Naive thymus-derived CD4-positive, alpha-beta T cell (primary cell): ENCODE data around the gene MRPL20. TPM values are rescaled to one million over a fixed set of nuclear protein-coding genes. Genes with fewer than 3 reads are reported as not detected.
A peak's percentile ranks its signal among the peaks of the same experiment; 100 is the strongest.

Source experiments
- ATAC-seq: fragments of 150-1000 bp; cut with Tn5 transposase; 2 replicates; pipeline ENCODE4 v1.10.0; 2021; ENCODE audit warnings: mild to moderate bottlenecking, moderate library complexity
- CTCF ChIA-PET: fragments of 350-600 bp; sonication (Branson Sonifier 250); formaldehyde crosslinking; loops from one replicate; lab custom pipeline; 2021; ENCODE audit warnings: antibody characterized with exemption; lab: Charles Lee
- POLR2A ChIA-PET: fragments of 350-600 bp; sonication (Branson Sonifier 250); formaldehyde crosslinking; loops from one replicate; lab custom pipeline; 2021; ENCODE audit warnings: antibody characterized with exemption, inconsistent platforms; lab: Charles Lee
- DNase-seq, 9 donors: peaks; one replicate each; pipeline versions ENCODE4 v3.0.0 to v3.0.0-alpha.2; 2020 to 2022; ENCODE audit warnings: mixed read lengths in 1 of 9
- H3K27ac ChIP-seq: one replicate; pipeline ENCODE4 v1.7.0; 2013; ENCODE audit warnings: mild to moderate bottlenecking, low read depth, low read length, moderate library complexity
- H3K27me3 ChIP-seq, 2 donors: one replicate each; pipeline ENCODE4 v1.7.0; 2013; ENCODE audit warnings: low read length in 2 of 2, mild to moderate bottlenecking in 2 of 2, moderate library complexity in 2 of 2; ENCODE audit not compliant: control insufficient read depth in 2 of 2, insufficient read depth in 2 of 2
- H3K36me3 ChIP-seq, 3 experiments: 1 replicate in 2 of 3; 2 replicates in 1 of 3; pipeline ENCODE4 v1.7.0; 2013; ENCODE audit warnings: low read length in 3 of 3, mild to moderate bottlenecking in 3 of 3, moderate library complexity in 1 of 3; ENCODE audit not compliant: insufficient read depth in 3 of 3, control insufficient read depth in 2 of 3
- H3K4me1 ChIP-seq, 2 donors: one replicate each; pipeline ENCODE4 v1.7.0; 2013; ENCODE audit warnings: low read length in 2 of 2, mild to moderate bottlenecking in 2 of 2, moderate library complexity in 1 of 2; ENCODE audit not compliant: control insufficient read depth in 2 of 2, insufficient read depth in 2 of 2
- H3K4me3 ChIP-seq: 2 replicates; pipeline ENCODE4 v1.7.0; 2013; ENCODE audit warnings: mild to moderate bottlenecking, low read length
- H3K9me3 ChIP-seq, 3 experiments: 1 replicate in 2 of 3; 2 replicates in 1 of 3; pipeline ENCODE4 v1.7.0; 2013; ENCODE audit warnings: low read length in 3 of 3; ENCODE audit not compliant: control insufficient read depth in 2 of 3
- H3K27ac Mint-ChIP-seq, 9 donors: one replicate each; pipeline ENCODE4 v1.8.0; 2020 to 2022; ENCODE audit warnings: mixed read lengths in 9 of 9, mild to moderate bottlenecking in 8 of 9, moderate library complexity in 5 of 9, inconsistent platforms in 2 of 9
- H3K27me3 Mint-ChIP-seq, 5 donors: one replicate each; pipeline ENCODE4 v1.8.0; 2021 to 2022; ENCODE audit warnings: mixed read lengths in 5 of 5, mild to moderate bottlenecking in 1 of 5
- H3K36me3 Mint-ChIP-seq, 5 donors: one replicate each; pipeline ENCODE4 v1.8.0; 2020 to 2022; ENCODE audit warnings: mixed read lengths in 5 of 5, mild to moderate bottlenecking in 3 of 5, inconsistent platforms in 1 of 5
- H3K4me1 Mint-ChIP-seq, 7 donors: one replicate each; pipeline ENCODE4 v1.8.0; 2020 to 2022; ENCODE audit warnings: mixed read lengths in 7 of 7, mild to moderate bottlenecking in 3 of 7, inconsistent platforms in 1 of 7
- H3K4me3 Mint-ChIP-seq, 10 donors: one replicate each; pipeline ENCODE4 v1.8.0; 2020 to 2022; ENCODE audit warnings: mild to moderate bottlenecking in 10 of 10, mixed read lengths in 10 of 10, moderate library complexity in 6 of 10, inconsistent platforms in 2 of 10
- H3K9me3 Mint-ChIP-seq, 11 donors: one replicate each; pipeline ENCODE4 v1.8.0; 2020 to 2022; ENCODE audit warnings: mixed read lengths in 11 of 11, mild to moderate bottlenecking in 4 of 11, inconsistent platforms in 1 of 11, moderate library complexity in 1 of 11
- intact Hi-C, 2 donors: fragments of 100-400 bp; cut with micrococcal nuclease; formaldehyde crosslinking; loops; one replicate each; pipeline ENCODE4 v1.15.1; 2023
- polyA plus RNA-seq, 2 donors: library from polyadenylated mRNA; unstranded; fragments of 300-500 nt; fragmentation: Illumina TruSeq; gene quantifications; one replicate each; pipeline ENCODE4 v1.2.3, GENCODE V29; 2021
- total RNA-seq, 6 experiments: library from RNA in 5 of 6; stranded (reverse) in 5 of 6; gene quantifications; 1 replicate in 5 of 6; 2 replicates in 1 of 6; pipeline ENCODE4 v1.2.3 and lab custom pipeline; 2021 to 2026

Gene MRPL20
- total and polyA plus RNA-seq, 7 experiments from 2014 or later = 91.2 to 239 (median 134) TPM

DNA sequence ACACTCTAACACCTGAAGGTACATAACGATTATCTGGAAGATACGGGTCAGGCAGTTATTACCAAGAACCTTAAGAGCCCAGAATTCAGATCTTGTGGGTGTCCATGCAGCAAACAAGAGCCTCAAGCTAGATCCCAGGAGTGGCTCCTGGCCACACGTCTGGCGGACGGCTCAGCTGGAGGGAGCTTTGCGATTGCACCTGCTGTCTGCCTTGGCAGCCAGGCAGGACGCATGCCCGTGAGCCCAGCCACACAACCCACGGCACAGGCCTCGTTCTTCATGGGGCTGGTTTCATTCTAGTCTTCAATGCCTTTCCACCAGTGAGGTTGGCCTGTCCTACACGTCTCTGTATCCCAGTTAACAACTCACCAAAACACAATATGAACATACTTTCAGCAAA, 13.7 kb downstream of the MRPL20 start:
- H3K9me3 Mint-ChIP-seq = peaks cover 0 to 2% (median 0%) of the 10 kb centered on the region in 11 donors
- no peaks in the 10 kb centered on the region for H3K27me3 Mint-ChIP-seq
- ChIA-PET POLR2A (interaction anchor here (9.8 kb wide), 1 partner anchor 14 kb away, joined by 80 read pairs; the partner anchor contains the start of gene MRPL20), CTCF (no interaction called here)
- H3K4me3 Mint-ChIP-seq = peak overlapping the region in 1 of 10 donors; percentile 34
- no peak for DNase-seq
- Histone ChIP-seq H3K4me1 (peaks cover 10 to 13% of the 10 kb centered on the region in 2 donors), H3K36me3 (peaks cover 47 to 80% (median 52%) of the 10 kb centered on the region in 3 experiments), H3K27ac (no peak overlapping the region), H3K27me3 (no peaks in the 10 kb centered on the region), H3K9me3 (no peaks in the 10 kb centered on the region), H3K4me3 (no peak overlapping the region)
- peaks cover 4 to 52% (median 34%) of the 10 kb centered on the region in 5 donors for H3K36me3 Mint-ChIP-seq
- ATAC-seq = no peak
- intact Hi-C loops = no loop called here
- peaks cover 17 to 38% (median 20%) of the 10 kb centered on the region in 7 donors for H3K4me1 Mint-ChIP-seq
- H3K27ac Mint-ChIP-seq = no peak overlapping the region

DNA sequence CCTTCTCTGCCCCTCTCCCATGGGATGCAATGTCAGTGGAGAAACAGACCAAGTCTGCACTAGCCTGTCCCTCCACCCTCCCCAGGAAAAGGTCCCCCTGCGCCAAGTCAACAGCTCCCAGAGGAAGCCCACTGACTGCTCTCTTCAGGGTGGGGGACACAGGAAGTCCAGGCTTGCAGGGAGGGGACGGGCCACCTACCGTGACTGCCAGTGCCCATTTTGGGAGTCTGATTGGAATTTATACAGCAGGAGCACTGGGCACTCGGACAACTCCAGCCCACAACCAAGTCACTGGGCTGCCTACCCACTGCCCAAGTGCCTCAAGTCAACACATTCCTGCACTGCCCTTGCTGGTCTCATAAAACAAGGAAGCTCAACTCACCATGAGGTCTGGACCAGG, 14.1 kb downstream of the MRPL20 start:
- H3K27me3 ChIP-seq = no peaks in the 10 kb centered on the region
- H3K9me3 ChIP-seq = no peaks in the 10 kb centered on the region
- Mint-ChIP-seq H3K36me3 (peaks cover 5 to 52% (median 34%) of the 10 kb centered on the region in 5 donors), H3K4me3 (no peak overlapping the region), H3K9me3 (peaks cover 0 to under 1% (median 0%) of the 10 kb centered on the region in 11 donors), H3K27me3 (no peaks in the 10 kb centered on the region), H3K4me1 (peaks cover 13 to 34% (median 16%) of the 10 kb centered on the region in 7 donors), H3K27ac (peak overlapping the region in 2 of 9 donors; percentile 14 to 56)
- peaks cover 5 to 9% of the 10 kb centered on the region in 2 donors for H3K4me1 ChIP-seq
- intact Hi-C loops = no loop called here
- peaks cover 49 to 84% (median 56%) of the 10 kb centered on the region in 3 experiments for H3K36me3 ChIP-seq
- no peak overlapping the region for H3K27ac ChIP-seq
- ATAC-seq (no peak), DNase-seq (no peak)
- H3K4me3 ChIP-seq = no peak overlapping the region
- ChIA-PET POLR2A (interaction anchor here (9.8 kb wide), 1 partner anchor 15 kb away, joined by 80 read pairs; the partner anchor contains the start of gene MRPL20), CTCF (no interaction called here)

DNA sequence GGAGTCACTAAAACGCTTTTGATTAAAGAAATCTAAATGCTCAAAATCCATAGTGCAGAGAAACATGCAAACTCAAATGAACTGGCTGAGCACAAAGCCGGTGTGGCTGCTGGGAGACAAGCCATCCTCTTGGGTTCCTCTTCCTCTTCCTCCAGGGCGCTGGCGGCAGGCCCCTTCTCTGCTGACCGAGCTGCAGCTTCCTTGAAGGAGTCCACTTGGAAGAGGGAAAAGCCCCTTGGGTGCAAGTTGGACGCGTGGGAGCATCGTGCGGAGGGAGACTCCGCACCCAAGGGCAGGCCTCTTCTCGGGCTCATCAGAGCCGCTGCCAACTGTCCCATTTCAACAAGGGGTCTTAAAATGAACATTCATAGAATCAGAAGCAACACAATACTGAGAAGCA, 15.9 kb downstream of the MRPL20 start:
- Mint-ChIP-seq H3K4me3 (no peak overlapping the region), H3K27me3 (no peaks in the 10 kb centered on the region), H3K9me3 (no peaks in the 10 kb centered on the region), H3K36me3 (peaks cover 8 to 64% (median 34%) of the 10 kb centered on the region in 5 donors), H3K4me1 (peaks cover 8 to 25% (median 13%) of the 10 kb centered on the region in 7 donors), H3K27ac (peak overlapping the region in 1 of 9 donors; percentile 7)
- no peak overlapping the region for H3K4me3 ChIP-seq
- H3K27me3 ChIP-seq = no peaks in the 10 kb centered on the region
- ChIA-PET POLR2A (interaction anchor here (1.0 to 9.8 kb wide), 3 partner anchors 9 to 16 kb away, joined by 3 to 80 read pairs (median 4); partner anchors contain the start of genes AURKAIP1 and MRPL20), CTCF (no interaction called here)
- DNase-seq = no peak
- no peak overlapping the region for H3K27ac ChIP-seq
- intact Hi-C loops = no loop called here
- no peak for ATAC-seq
- peaks cover 56 to 91% (median 57%) of the 10 kb centered on the region in 3 experiments for H3K36me3 ChIP-seq
- no peaks in the 10 kb centered on the region for H3K4me1 ChIP-seq
- no peaks in the 10 kb centered on the region for H3K9me3 ChIP-seq

GRCh38 chr1:1390675-1391074, 16.4 kb downstream of the MRPL20 start:
- H3K9me3 Mint-ChIP-seq = no peaks in the 10 kb centered on the region
- peaks cover 8 to 67% (median 33%) of the 10 kb centered on the region in 5 donors for H3K36me3 Mint-ChIP-seq
- no peaks in the 10 kb centered on the region for H3K27me3 Mint-ChIP-seq
- Histone ChIP-seq H3K4me3 (no peak overlapping the region), H3K36me3 (peaks cover 57 to 96% (median 58%) of the 10 kb centered on the region in 3 experiments), H3K27ac (no peak overlapping the region), H3K9me3 (no peaks in the 10 kb centered on the region), H3K27me3 (no peaks in the 10 kb centered on the region), H3K4me1 (no peaks in the 10 kb centered on the region)
- peaks cover 7 to 23% (median 12%) of the 10 kb centered on the region in 7 donors for H3K4me1 Mint-ChIP-seq
- H3K4me3 Mint-ChIP-seq = no peak overlapping the region
- no peak for DNase-seq
- ATAC-seq = no peak
- no peak overlapping the region for H3K27ac Mint-ChIP-seq
- POLR2A ChIA-PET = interaction anchor here (1.0 to 9.8 kb wide), 3 partner anchors 9 to 17 kb away, joined by 3 to 80 read pairs (median 4); partner anchors contain the start of genes AURKAIP1 and MRPL20
- CTCF ChIA-PET = no interaction called here
- intact Hi-C loops = no loop called here

- Mint-ChIP-seq H3K4me1 (peaks cover 0 to 8% (median 0%) of the 10 kb centered on the region in 7 donors), H3K27me3 (no peaks in the 10 kb centered on the region), H3K9me3 (no peaks in the 10 kb centered on the region), H3K4me3 (no peak overlapping the region), H3K27ac (no peak overlapping the region), H3K36me3 (peaks cover 8 to 46% (median 25%) of the 10 kb centered on the region in 5 donors)
- CTCF ChIA-PET = interaction anchor here (0.8 kb wide), 1 partner anchor 11 kb away, joined by 3 read pairs; the partner anchor contains the start of gene CCNL2
- ATAC-seq (no peak), DNase-seq (no peak)
- H3K4me3 ChIP-seq = no peak overlapping the region
- POLR2A ChIA-PET = interaction anchor here (0.6 to 3.4 kb wide), 3 partner anchors 11 to 990 kb away, joined by 3 to 12 read pairs (median 3); partner anchors contain the start of genes AURKAIP1 and CCNL2
- H3K9me3 ChIP-seq = no peaks in the 10 kb centered on the region
- no peak overlapping the region for H3K27ac ChIP-seq
- H3K27me3 ChIP-seq = no peaks in the 10 kb centered on the region
- H3K36me3 ChIP-seq = peaks cover 36 to 78% (median 46%) of the 10 kb centered on the region in 3 experiments
- intact Hi-C loops = no loop called here
- no peaks in the 10 kb centered on the region for H3K4me1 ChIP-seq
These were observed 19.0 kb downstream of the MRPL20 start for GRCh38 chr1:1388078-1388472.

- intact Hi-C loops = no loop called here
- peaks cover 30 to 71% (median 39%) of the 10 kb centered on the region in 3 experiments for H3K36me3 ChIP-seq
- ATAC-seq = no peak
- no peaks in the 10 kb centered on the region for H3K9me3 ChIP-seq
- peaks cover 0 to 5% (median 0%) of the 10 kb centered on the region in 7 donors for H3K4me1 Mint-ChIP-seq
- CTCF ChIA-PET = interaction anchor here (0.8 kb wide), 1 partner anchor 12 kb away, joined by 3 read pairs; the partner anchor contains the start of gene CCNL2
- H3K27ac Mint-ChIP-seq = no peak overlapping the region
- DNase-seq = no peak
- H3K27me3 Mint-ChIP-seq = no peaks in the 10 kb centered on the region
- H3K4me1 ChIP-seq = no peaks in the 10 kb centered on the region
- no peaks in the 10 kb centered on the region for H3K9me3 Mint-ChIP-seq
- H3K27me3 ChIP-seq = no peaks in the 10 kb centered on the region
- POLR2A ChIA-PET = interaction anchor here (0.6 to 3.4 kb wide), 3 partner anchors 12 to 990 kb away, joined by 3 to 12 read pairs (median 3); partner anchors contain the start of genes AURKAIP1 and CCNL2
- H3K4me3 ChIP-seq = no peak overlapping the region
- peaks cover 8 to 40% (median 22%) of the 10 kb centered on the region in 5 donors for H3K36me3 Mint-ChIP-seq
- H3K27ac ChIP-seq = no peak overlapping the region
- H3K4me3 Mint-ChIP-seq = no peak overlapping the region
These were observed 19.7 kb downstream of the MRPL20 start for GRCh38 chr1:1387098-1388077.
